CD8-positive, alpha-beta memory T cell (primary cell): ENCODE measurements around the gene CADM2. TPM values are rescaled to one million over a fixed set of nuclear protein-coding genes. Genes with fewer than 3 reads are reported as not detected.

Experiments used
- CTCF ChIA-PET: fragments of 350-600 bp; sonication (Branson Sonifier 250); formaldehyde crosslinking; loops from one replicate; lab custom pipeline; 2021; ENCODE audit warnings: antibody characterized with exemption; lab: Charles Lee
- POLR2A ChIA-PET: fragments of 350-600 bp; sonication (Branson Sonifier 250); formaldehyde crosslinking; loops from one replicate; lab custom pipeline; 2021; ENCODE audit warnings: antibody characterized with exemption; lab: Charles Lee
- DNase-seq, 5 donors: peaks; one replicate each; pipeline versions ENCODE4 v3.0.0 to v3.0.0-alpha.2; 2020 to 2022; ENCODE audit warnings: mixed read lengths in 1 of 5
- H3K27ac ChIP-seq: one replicate; pipeline ENCODE4 v1.7.0; 2013; ENCODE audit warnings: low read depth, mild to moderate bottlenecking, low read length, moderate library complexity
- H3K27me3 ChIP-seq: 2 replicates; pipeline ENCODE4 v1.7.0; 2013; ENCODE audit warnings: low read length, mild to moderate bottlenecking; ENCODE audit not compliant: insufficient read depth, poor library complexity, severe bottlenecking
- H3K36me3 ChIP-seq: 2 replicates; pipeline ENCODE4 v1.7.0; 2013; ENCODE audit warnings: mild to moderate bottlenecking, low read length, moderate library complexity; ENCODE audit not compliant: insufficient read depth
- H3K4me1 ChIP-seq: 2 replicates; pipeline ENCODE4 v1.7.0; 2013; ENCODE audit warnings: mild to moderate bottlenecking, low read length, moderate library complexity; ENCODE audit not compliant: insufficient read depth
- H3K4me3 ChIP-seq: 2 replicates; pipeline ENCODE4 v1.7.0; 2013; ENCODE audit warnings: mild to moderate bottlenecking, low read length
- H3K9me3 ChIP-seq: 2 replicates; pipeline ENCODE4 v1.7.0; 2013; ENCODE audit warnings: mild to moderate bottlenecking, low read length
- H3K27ac Mint-ChIP-seq, 8 donors: one replicate each; pipeline ENCODE4 v1.8.0; 2020 to 2021; ENCODE audit warnings: mixed read lengths in 8 of 8, mild to moderate bottlenecking in 6 of 8, inconsistent platforms in 3 of 8, moderate library complexity in 3 of 8
- H3K27me3 Mint-ChIP-seq, 2 donors: one replicate each; pipeline ENCODE4 v1.8.0; 2020 to 2021; ENCODE audit warnings: mixed read lengths in 2 of 2, mild to moderate bottlenecking in 1 of 2, moderate library complexity in 1 of 2
- H3K36me3 Mint-ChIP-seq, 3 donors: one replicate each; pipeline ENCODE4 v1.8.0; 2020 to 2021; ENCODE audit warnings: mixed read lengths in 3 of 3, inconsistent platforms in 1 of 3, mild to moderate bottlenecking in 1 of 3
- H3K4me1 Mint-ChIP-seq, 3 donors: one replicate each; pipeline ENCODE4 v1.8.0; 2020 to 2021; ENCODE audit warnings: mixed read lengths in 3 of 3, inconsistent platforms in 1 of 3, mild to moderate bottlenecking in 1 of 3
- H3K4me3 Mint-ChIP-seq, 7 donors: one replicate each; pipeline ENCODE4 v1.8.0; 2020 to 2021; ENCODE audit warnings: mixed read lengths in 7 of 7, mild to moderate bottlenecking in 6 of 7, moderate library complexity in 4 of 7, inconsistent platforms in 2 of 7
- H3K9me3 Mint-ChIP-seq, 5 donors: one replicate each; pipeline ENCODE4 v1.8.0; 2020 to 2022; ENCODE audit warnings: mixed read lengths in 5 of 5, mild to moderate bottlenecking in 3 of 5, moderate library complexity in 2 of 5, inconsistent platforms in 1 of 5
- polyA plus RNA-seq: library from polyadenylated mRNA; unstranded; fragments of 300-500 nt; fragmentation: Illumina TruSeq; gene quantifications from one replicate; pipeline ENCODE4 v1.2.3, GENCODE V29; 2021
- total RNA-seq, 2 experiments: library from RNA; stranded (reverse); gene quantifications; one replicate each; pipeline ENCODE4 v1.2.3, GENCODE V29; 2021

The CADM2 gene
- total and polyA plus RNA-seq, 3 experiments from 2014 or later = 0.22 to 0.27 TPM; not detected in 1

GRCh38 chr3:85228966-85229365 is 270.2 kb downstream of the CADM2 start:
- ChIA-PET CTCF (no interaction called here), POLR2A (no interaction called here)
- no peaks in the 10 kb centered on the region for H3K36me3 ChIP-seq
- no peaks in the 10 kb centered on the region for H3K9me3 ChIP-seq
- no peak overlapping the region for H3K27ac ChIP-seq
- no peaks in the 10 kb centered on the region for H3K27me3 Mint-ChIP-seq
- no peaks in the 10 kb centered on the region for H3K4me1 Mint-ChIP-seq
- no peaks in the 10 kb centered on the region for H3K27me3 ChIP-seq
- no peak for DNase-seq
- H3K36me3 Mint-ChIP-seq = no peaks in the 10 kb centered on the region
- no peaks in the 10 kb centered on the region for H3K4me1 ChIP-seq
- no peak overlapping the region for H3K4me3 Mint-ChIP-seq
- H3K27ac Mint-ChIP-seq = no peak overlapping the region
- no peak overlapping the region for H3K4me3 ChIP-seq
- H3K9me3 Mint-ChIP-seq = peaks cover 5 to 32% (median 19%) of the 10 kb centered on the region in 5 donors

GRCh38 chr3:85244091-85244490 is 285.3 kb downstream of the CADM2 start:
- CTCF ChIA-PET = no interaction called here

GRCh38 chr3:85244519-85244918 is 285.7 kb downstream of the CADM2 start:
- Histone ChIP-seq H3K27ac (no peak overlapping the region), H3K4me3 (no peak overlapping the region), H3K9me3 (no peaks in the 10 kb centered on the region), H3K27me3 (no peaks in the 10 kb centered on the region), H3K36me3 (no peaks in the 10 kb centered on the region), H3K4me1 (no peaks in the 10 kb centered on the region)
- POLR2A ChIA-PET = no interaction called here
- DNase-seq = no peak
- Mint-ChIP-seq H3K4me3 (no peak overlapping the region), H3K36me3 (no peaks in the 10 kb centered on the region), H3K27ac (no peak overlapping the region), H3K9me3 (peaks cover 0 to 8% (median 2%) of the 10 kb centered on the region in 5 donors), H3K27me3 (no peaks in the 10 kb centered on the region), H3K4me1 (no peaks in the 10 kb centered on the region)
- CTCF ChIA-PET = no interaction called here

More at GRCh38 chr3:85244091-85244490, 285.3 kb downstream of the CADM2 start:
- no peaks in the 10 kb centered on the region for H3K27me3 ChIP-seq
- no peaks in the 10 kb centered on the region for H3K36me3 ChIP-seq
- H3K4me3 ChIP-seq = no peak overlapping the region
- no peak overlapping the region for H3K27ac ChIP-seq
- Mint-ChIP-seq H3K4me1 (no peaks in the 10 kb centered on the region), H3K36me3 (no peaks in the 10 kb centered on the region), H3K27ac (no peak overlapping the region), H3K27me3 (no peaks in the 10 kb centered on the region), H3K9me3 (peaks cover 0 to 8% (median 2%) of the 10 kb centered on the region in 5 donors), H3K4me3 (no peak overlapping the region)
- POLR2A ChIA-PET = no interaction called here
- no peaks in the 10 kb centered on the region for H3K9me3 ChIP-seq
- no peak for DNase-seq
- no peaks in the 10 kb centered on the region for H3K4me1 ChIP-seq

GRCh38 chr3:85251766-85252165 is 293.0 kb downstream of the CADM2 start:
- CTCF ChIA-PET = no interaction called here

DNA sequence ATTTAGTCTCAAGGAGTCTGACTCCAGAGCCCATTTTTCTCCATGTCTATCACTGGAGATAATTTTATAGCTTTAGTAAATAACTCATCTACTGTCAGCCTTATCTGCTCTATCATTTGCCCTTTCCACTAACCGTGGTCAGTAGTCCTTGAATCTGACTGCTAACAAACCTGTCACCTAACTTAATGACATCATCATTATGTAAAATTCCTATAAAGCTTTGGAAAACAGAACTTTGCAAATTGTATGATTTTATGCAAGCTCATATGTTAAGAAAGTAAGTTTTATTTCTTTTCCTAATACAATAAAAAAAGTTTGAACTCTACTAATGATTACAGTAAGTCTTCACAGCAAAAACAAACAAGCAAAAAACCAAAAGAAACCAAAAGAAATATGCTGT is 293.9 kb downstream of the CADM2 start:
- Mint-ChIP-seq H3K36me3 (no peaks in the 10 kb centered on the region), H3K9me3 (peaks cover 4 to 25% (median 5%) of the 10 kb centered on the region in 5 donors), H3K4me3 (no peak overlapping the region), H3K4me1 (no peaks in the 10 kb centered on the region), H3K27me3 (no peaks in the 10 kb centered on the region), H3K27ac (no peak overlapping the region)
- Histone ChIP-seq H3K4me3 (no peak overlapping the region), H3K27me3 (no peaks in the 10 kb centered on the region), H3K4me1 (no peaks in the 10 kb centered on the region), H3K27ac (no peak overlapping the region), H3K9me3 (no peaks in the 10 kb centered on the region), H3K36me3 (no peaks in the 10 kb centered on the region)
- no peak for DNase-seq
- POLR2A ChIA-PET = no interaction called here
- CTCF ChIA-PET = no interaction called here

More at GRCh38 chr3:85251766-85252165, 293.0 kb downstream of the CADM2 start:
- no peaks in the 10 kb centered on the region for H3K27me3 Mint-ChIP-seq
- no peak overlapping the region for H3K27ac Mint-ChIP-seq
- H3K9me3 Mint-ChIP-seq = peaks cover 4 to 22% (median 5%) of the 10 kb centered on the region in 5 donors
- no peaks in the 10 kb centered on the region for H3K36me3 Mint-ChIP-seq
- no peaks in the 10 kb centered on the region for H3K4me1 Mint-ChIP-seq
- H3K4me3 Mint-ChIP-seq = no peak overlapping the region
- Histone ChIP-seq H3K4me3 (no peak overlapping the region), H3K27ac (no peak overlapping the region), H3K9me3 (no peaks in the 10 kb centered on the region), H3K4me1 (no peaks in the 10 kb centered on the region), H3K27me3 (no peaks in the 10 kb centered on the region), H3K36me3 (no peaks in the 10 kb centered on the region)
- POLR2A ChIA-PET = no interaction called here
- no peak for DNase-seq

- Histone ChIP-seq H3K9me3 (no peaks in the 10 kb centered on the region), H3K4me3 (no peak overlapping the region), H3K27ac (no peak overlapping the region), H3K27me3 (no peaks in the 10 kb centered on the region), H3K4me1 (no peaks in the 10 kb centered on the region), H3K36me3 (no peaks in the 10 kb centered on the region)
- H3K4me3 Mint-ChIP-seq = no peak overlapping the region
- no peaks in the 10 kb centered on the region for H3K27me3 Mint-ChIP-seq
- CTCF ChIA-PET = no interaction called here
- H3K27ac Mint-ChIP-seq = no peak overlapping the region
- POLR2A ChIA-PET = no interaction called here
- H3K4me1 Mint-ChIP-seq = no peaks in the 10 kb centered on the region
- DNase-seq = no peak
- no peaks in the 10 kb centered on the region for H3K36me3 Mint-ChIP-seq
- H3K9me3 Mint-ChIP-seq = peaks cover 3 to 38% (median 9%) of the 10 kb centered on the region in 5 donors
Measured at GRCh38 chr3:85254738-85255137, 295.9 kb downstream of the CADM2 start.

DNA sequence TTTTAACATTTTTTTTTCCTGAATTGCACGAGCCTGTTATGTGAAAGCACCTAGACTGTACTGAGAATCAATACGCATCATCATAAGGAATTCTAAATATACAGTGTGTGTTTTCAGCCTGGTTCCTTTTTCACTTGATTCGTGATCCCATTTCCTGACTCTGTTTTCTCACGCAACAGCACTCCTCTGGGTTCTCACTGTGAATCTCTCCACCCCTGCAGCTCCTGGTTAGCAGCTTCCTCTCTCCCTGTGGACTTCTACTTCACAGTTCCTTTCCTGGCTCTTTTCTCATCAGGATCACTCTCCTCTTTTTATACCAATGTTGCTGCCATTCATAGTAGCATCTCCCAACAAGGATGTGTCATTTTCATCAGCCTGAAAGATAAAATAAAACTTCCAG is 297.2 kb downstream of the CADM2 start:
- ChIA-PET CTCF (no interaction called here), POLR2A (no interaction called here)
- Histone ChIP-seq H3K4me1 (no peaks in the 10 kb centered on the region), H3K36me3 (no peaks in the 10 kb centered on the region), H3K9me3 (no peaks in the 10 kb centered on the region), H3K27ac (no peak overlapping the region), H3K4me3 (no peak overlapping the region), H3K27me3 (no peaks in the 10 kb centered on the region)
- peaks cover 3 to 38% (median 9%) of the 10 kb centered on the region in 5 donors for H3K9me3 Mint-ChIP-seq
- H3K36me3 Mint-ChIP-seq = no peaks in the 10 kb centered on the region
- no peaks in the 10 kb centered on the region for H3K4me1 Mint-ChIP-seq
- no peak for DNase-seq
- H3K27ac Mint-ChIP-seq = no peak overlapping the region
- no peak overlapping the region for H3K4me3 Mint-ChIP-seq
- H3K27me3 Mint-ChIP-seq = no peaks in the 10 kb centered on the region

DNA sequence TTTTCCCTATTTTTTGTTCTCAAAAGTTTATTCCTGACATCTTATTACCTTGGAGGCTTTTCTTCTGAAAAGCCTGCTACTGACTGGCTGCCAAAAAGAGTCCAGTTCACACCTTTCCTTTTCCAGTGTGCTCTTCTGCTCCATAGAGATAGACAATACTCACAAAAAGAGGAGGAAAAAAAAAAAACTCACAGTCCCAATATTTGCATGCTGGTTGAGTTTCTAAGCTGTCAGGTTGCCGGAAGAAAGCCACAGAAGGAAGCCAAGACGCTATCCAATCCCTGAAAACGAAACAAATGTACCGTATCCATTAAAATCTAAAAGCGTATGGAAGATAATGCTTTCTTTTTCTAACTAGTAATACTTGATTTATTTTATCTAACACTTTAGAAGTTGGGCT is 299.5 kb downstream of the CADM2 start:
- Mint-ChIP-seq H3K9me3 (peaks cover 1 to 27% (median 9%) of the 10 kb centered on the region in 5 donors), H3K4me1 (no peaks in the 10 kb centered on the region), H3K36me3 (no peaks in the 10 kb centered on the region), H3K27me3 (no peaks in the 10 kb centered on the region), H3K27ac (no peak overlapping the region), H3K4me3 (no peak overlapping the region)
- H3K36me3 ChIP-seq = no peaks in the 10 kb centered on the region
- no peaks in the 10 kb centered on the region for H3K9me3 ChIP-seq
- no peak for DNase-seq
- H3K4me3 ChIP-seq = no peak overlapping the region
- no peaks in the 10 kb centered on the region for H3K4me1 ChIP-seq
- POLR2A ChIA-PET = no interaction called here
- CTCF ChIA-PET = no interaction called here
- H3K27ac ChIP-seq = no peak overlapping the region
- no peaks in the 10 kb centered on the region for H3K27me3 ChIP-seq

- Mint-ChIP-seq H3K9me3 (peaks cover 0 to 23% (median 8%) of the 10 kb centered on the region in 5 donors), H3K36me3 (no peaks in the 10 kb centered on the region), H3K27ac (no peak overlapping the region), H3K4me3 (no peak overlapping the region), H3K4me1 (no peaks in the 10 kb centered on the region), H3K27me3 (no peaks in the 10 kb centered on the region)
- ChIA-PET POLR2A (no interaction called here), CTCF (no interaction called here)
- Histone ChIP-seq H3K4me3 (no peak overlapping the region), H3K27me3 (no peaks in the 10 kb centered on the region), H3K9me3 (no peaks in the 10 kb centered on the region), H3K4me1 (no peaks in the 10 kb centered on the region), H3K27ac (no peak overlapping the region), H3K36me3 (no peaks in the 10 kb centered on the region)
- DNase-seq = no peak
Measured at GRCh38 chr3:85258819-85259218, 300.0 kb downstream of the CADM2 start.
